Measurements from ENCODE around the gene DCC. TPM values are rescaled to one million over a fixed set of nuclear protein-coding genes. Genes with fewer than 3 reads are reported as not detected.

The DCC gene
- total RNA-seq, 2 donors from 2014 or later: not detected

DNA sequence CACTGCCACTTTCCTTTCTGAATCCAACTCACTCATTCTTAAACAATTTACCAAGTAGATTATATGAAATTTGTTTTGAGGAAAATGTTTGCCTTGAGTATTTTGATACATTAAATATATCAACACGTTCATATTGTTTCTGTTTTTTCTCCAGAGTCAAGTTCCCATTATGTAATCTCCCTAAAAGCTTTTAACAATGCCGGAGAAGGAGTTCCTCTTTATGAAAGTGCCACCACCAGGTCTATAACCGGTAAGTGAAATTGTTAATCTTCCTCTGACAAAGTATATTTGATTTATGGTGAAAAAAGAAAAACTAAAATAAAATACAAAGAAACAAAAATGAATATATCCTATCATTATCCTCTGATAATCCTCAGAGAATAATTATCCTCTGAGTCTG lies 1045.9 kb downstream of the DCC start:
- H3K36me3 Mint-ChIP-seq (ENCODE audit: low read depth): no peaks in the 10 kb centered on the region
- H3K4me1 Mint-ChIP-seq: no peaks in the 10 kb centered on the region
- no peaks in the 10 kb centered on the region for H3K9me3 Mint-ChIP-seq
- no peaks in the 10 kb centered on the region for H3K27me3 Mint-ChIP-seq
- no peak overlapping the region for H3K4me3 Mint-ChIP-seq
- ATAC-seq (replicated peaks): no peak
- no peak overlapping the region for H3K27ac Mint-ChIP-seq

DNA sequence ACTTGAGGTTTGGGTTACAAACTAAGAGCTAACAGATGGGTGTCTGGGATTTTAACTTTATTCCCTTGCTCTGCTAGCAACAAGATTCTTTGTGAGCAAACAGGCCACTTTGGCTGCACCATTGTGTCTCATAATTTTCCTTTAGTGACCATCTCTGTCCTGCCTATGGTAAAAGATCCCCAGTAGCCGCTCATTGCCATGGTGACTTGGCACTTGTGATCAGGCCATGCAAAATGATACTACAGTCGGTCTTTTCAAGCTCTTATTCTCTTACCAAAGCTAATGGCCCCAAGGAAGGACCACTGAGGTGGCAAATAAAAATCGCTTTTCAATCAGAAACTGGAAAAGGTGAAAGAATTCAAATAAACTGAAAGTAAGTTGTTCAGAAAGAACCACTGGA lies 1047.6 kb downstream of the DCC start:
- Mint-ChIP-seq H3K9me3 (no peaks in the 10 kb centered on the region), H3K36me3 (ENCODE audit: low read depth) (no peaks in the 10 kb centered on the region), H3K4me3 (no peak overlapping the region), H3K4me1 (no peaks in the 10 kb centered on the region), H3K27me3 (no peaks in the 10 kb centered on the region), H3K27ac (no peak overlapping the region)
- ATAC-seq (replicated peaks): no peak

DNA sequence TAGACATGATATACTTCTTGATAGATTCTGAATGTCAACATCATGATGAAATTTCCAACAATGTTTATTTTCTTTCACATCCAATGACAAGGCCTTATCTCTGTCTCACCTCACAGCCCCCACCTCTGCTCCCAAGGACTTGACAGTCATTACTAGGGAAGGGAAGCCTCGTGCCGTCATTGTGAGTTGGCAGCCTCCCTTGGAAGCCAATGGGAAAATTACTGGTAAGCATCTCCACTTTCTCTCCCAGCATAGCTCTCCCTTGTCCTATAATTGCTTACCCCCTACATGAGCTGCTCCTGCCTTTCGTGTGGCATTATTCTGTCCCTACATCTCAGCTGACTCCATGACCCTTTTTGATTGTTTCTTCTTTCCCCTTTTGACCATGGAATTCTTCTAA lies 1062.7 kb downstream of the DCC start:
- Mint-ChIP-seq H3K4me3 (no peak overlapping the region), H3K27me3 (no peaks in the 10 kb centered on the region), H3K36me3 (ENCODE audit: low read depth) (no peaks in the 10 kb centered on the region), H3K9me3 (no peaks in the 10 kb centered on the region), H3K4me1 (no peaks in the 10 kb centered on the region), H3K27ac (no peak overlapping the region)
- no peak for ATAC-seq (replicated peaks)

DNA sequence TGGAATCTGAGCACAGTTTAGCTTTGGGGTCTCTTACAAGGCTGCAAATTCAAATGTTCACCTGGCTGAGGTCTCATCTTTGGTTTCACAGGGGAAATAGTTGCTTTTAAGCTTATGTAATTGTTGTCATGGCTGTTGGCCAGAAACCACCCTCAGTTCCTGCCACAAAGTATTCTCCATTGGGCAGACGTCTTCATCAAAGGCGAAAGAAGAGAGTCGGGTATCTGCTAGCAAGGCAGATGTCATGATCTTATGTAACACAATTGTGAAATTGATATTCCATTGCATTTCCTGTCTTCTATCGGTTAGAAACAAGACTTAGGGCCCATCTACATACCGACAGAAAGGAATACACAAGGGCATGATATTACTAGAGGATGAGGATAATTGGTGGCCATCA lies 1068.3 kb downstream of the DCC start:
- Mint-ChIP-seq H3K36me3 (ENCODE audit: low read depth) (no peaks in the 10 kb centered on the region), H3K4me3 (no peak overlapping the region), H3K27me3 (no peaks in the 10 kb centered on the region), H3K9me3 (peaks cover 4% of the 10 kb centered on the region), H3K4me1 (no peaks in the 10 kb centered on the region), H3K27ac (no peak overlapping the region)
- ATAC-seq (replicated peaks): no peak

DNA sequence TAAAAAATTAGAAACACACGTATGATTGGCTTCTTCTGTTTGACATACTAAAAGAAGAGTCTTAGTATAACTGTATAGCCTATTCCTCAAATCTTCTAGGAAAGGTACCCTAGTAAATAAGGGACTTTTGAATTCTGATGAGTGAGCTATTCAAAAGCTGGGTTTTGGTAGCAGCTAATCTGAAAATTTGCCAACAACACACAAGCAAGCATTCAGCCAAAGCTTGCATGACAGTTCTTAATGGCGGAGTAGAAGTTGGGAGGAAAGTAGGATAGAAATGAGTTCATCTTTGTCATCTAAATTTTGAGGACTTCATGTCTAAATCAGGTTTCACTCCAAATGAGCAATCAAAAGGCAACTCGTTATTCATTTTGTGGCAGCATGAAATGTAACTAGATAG lies 1071.5 kb downstream of the DCC start:
- Mint-ChIP-seq H3K9me3 (peaks cover 4% of the 10 kb centered on the region), H3K27ac (no peak overlapping the region), H3K36me3 (ENCODE audit: low read depth) (no peaks in the 10 kb centered on the region), H3K4me1 (no peaks in the 10 kb centered on the region), H3K4me3 (no peak overlapping the region), H3K27me3 (no peaks in the 10 kb centered on the region)
- no peak for ATAC-seq (replicated peaks)

DNA sequence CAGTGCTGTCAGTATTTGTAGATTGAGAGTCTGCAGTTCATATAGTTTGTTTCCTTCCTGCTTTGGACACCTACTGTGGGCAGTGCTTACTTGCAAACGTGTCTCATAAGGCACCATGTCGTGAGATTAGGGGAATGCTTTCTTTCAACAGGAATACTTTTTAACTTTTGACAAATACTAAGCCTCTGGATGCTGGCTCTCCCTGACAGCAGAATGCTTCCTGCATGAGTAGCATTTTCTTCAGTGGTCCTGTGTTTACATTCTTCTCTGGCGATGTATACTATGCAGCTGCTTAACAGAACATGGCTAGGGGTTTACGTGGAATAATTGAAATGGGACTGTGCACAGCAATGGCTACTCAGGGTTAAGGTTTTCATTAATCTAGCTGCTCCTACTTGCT lies 1077.0 kb downstream of the DCC start:
- H3K27me3 Mint-ChIP-seq: no peaks in the 10 kb centered on the region
- H3K27ac Mint-ChIP-seq: no peak overlapping the region
- H3K9me3 Mint-ChIP-seq: no peaks in the 10 kb centered on the region
- no peaks in the 10 kb centered on the region for H3K4me1 Mint-ChIP-seq
- no peaks in the 10 kb centered on the region for H3K36me3 Mint-ChIP-seq (ENCODE audit: low read depth)
- ATAC-seq (replicated peaks): no peak
- no peak overlapping the region for H3K4me3 Mint-ChIP-seq

DNA sequence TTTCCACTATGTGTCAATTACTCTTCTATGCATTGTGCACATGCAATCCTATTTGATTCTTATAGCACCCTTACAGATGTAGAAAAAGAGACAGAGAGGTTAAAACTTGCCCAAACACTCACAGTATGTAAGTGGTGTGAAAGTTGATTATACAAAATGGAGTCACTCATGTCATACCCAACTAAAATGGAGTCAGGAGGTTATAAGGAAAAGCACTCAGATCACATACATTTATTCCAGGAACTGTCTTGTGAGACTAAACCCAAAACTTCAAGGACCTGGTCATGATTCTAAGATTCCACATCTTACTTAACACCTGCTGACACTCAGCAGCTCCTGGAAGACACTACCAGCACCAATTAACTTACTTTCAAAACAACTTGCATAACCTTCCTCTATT lies 1081.9 kb downstream of the DCC start:
- no peaks in the 10 kb centered on the region for H3K27me3 Mint-ChIP-seq
- H3K9me3 Mint-ChIP-seq: peaks cover 7% of the 10 kb centered on the region
- H3K27ac Mint-ChIP-seq: no peak overlapping the region
- H3K4me3 Mint-ChIP-seq: no peak overlapping the region
- H3K4me1 Mint-ChIP-seq: no peaks in the 10 kb centered on the region
- ATAC-seq (replicated peaks): no peak
- H3K36me3 Mint-ChIP-seq (ENCODE audit: low read depth): no peaks in the 10 kb centered on the region

DNA sequence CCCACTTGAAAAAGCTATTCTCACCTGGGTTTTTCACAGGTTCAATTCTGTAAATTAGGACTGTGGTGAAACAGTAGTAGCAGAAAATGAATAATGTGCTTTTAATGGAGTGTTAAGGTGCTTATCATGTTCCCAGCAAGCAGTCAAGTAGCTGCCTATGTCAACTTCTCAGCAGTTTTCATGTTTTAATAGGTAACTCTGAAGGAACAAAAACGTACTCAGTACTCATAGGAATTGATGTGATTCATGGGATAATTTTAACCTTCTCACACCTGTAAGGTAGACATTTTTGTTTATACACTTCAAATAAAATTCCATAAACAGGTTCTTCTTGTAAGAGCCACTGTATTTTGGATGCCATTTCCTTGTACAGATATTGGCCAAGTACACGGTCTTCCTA lies 1082.9 kb downstream of the DCC start:
- Mint-ChIP-seq H3K4me3 (no peak overlapping the region), H3K4me1 (no peaks in the 10 kb centered on the region), H3K27ac (no peak overlapping the region), H3K27me3 (no peaks in the 10 kb centered on the region), H3K9me3 (peaks cover 7% of the 10 kb centered on the region), H3K36me3 (ENCODE audit: low read depth) (no peaks in the 10 kb centered on the region)
- no peak for ATAC-seq (replicated peaks)

DNA sequence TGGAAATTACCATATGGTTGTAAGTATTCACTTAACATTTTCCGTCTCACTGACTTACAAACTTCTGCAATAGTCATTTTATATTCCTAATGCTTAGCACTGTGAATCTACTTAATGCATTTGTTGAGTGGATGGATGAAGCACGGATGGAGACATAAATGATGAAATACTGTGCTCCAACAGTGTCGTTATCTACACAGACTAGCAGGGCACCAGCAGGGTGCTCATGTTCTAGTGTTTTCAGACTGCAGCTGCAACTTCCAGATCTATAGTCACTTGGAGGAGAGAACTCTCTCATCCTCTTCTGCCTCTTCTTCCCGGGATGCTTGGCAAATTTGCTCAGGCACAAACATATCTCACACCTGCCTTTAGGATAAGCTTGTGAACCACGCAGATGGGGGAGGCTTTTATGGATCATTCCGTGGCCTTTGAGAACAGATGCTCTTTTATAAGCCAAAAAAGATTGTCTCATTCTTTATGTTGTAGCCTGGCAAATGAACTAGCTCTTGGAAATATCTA lies 1086.7 kb downstream of the DCC start:
- H3K4me3 Mint-ChIP-seq: no peak overlapping the region
- no peak overlapping the region for H3K27ac Mint-ChIP-seq
- no peak for ATAC-seq (replicated peaks)
- no peaks in the 10 kb centered on the region for H3K36me3 Mint-ChIP-seq (ENCODE audit: low read depth)
- no peaks in the 10 kb centered on the region for H3K4me1 Mint-ChIP-seq
- H3K9me3 Mint-ChIP-seq: peaks cover 7% of the 10 kb centered on the region
- H3K27me3 Mint-ChIP-seq: no peaks in the 10 kb centered on the region

DNA sequence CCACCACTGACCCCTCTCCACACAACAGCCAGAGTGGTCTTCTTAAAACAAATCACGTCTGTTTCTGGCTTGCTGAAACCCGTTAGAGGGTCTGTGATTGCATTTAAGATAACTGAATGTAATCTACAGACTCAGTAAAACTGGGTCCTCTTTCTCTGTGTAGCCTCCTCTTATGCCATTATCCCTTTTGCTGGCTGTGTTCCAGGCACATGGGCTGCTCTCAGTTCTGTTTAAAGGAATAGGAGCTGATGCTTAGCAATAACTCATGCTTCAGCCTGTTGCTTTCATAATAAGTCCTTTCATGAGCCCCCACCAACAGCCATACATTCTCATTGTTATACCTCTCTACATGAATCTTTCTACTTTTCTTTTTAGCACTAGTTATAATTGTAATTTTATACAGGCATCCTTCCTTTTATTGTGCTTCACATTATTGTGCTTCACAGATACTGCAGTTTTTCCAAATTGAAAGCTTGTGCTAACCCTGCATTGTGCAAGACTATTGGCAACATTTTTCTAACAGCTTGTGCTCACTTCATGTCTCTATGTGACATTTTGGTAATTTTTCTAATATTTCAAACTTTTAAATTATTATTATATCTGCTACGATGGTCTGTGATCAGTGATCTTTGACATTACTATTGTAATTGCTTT lies 1101.9 kb downstream of the DCC start:
- Mint-ChIP-seq H3K4me1 (no peaks in the 10 kb centered on the region), H3K27me3 (no peaks in the 10 kb centered on the region), H3K36me3 (ENCODE audit: low read depth) (no peaks in the 10 kb centered on the region), H3K27ac (no peak overlapping the region), H3K9me3 (peaks cover 12% of the 10 kb centered on the region), H3K4me3 (no peak overlapping the region)
- no peak for ATAC-seq (replicated peaks)

DNA sequence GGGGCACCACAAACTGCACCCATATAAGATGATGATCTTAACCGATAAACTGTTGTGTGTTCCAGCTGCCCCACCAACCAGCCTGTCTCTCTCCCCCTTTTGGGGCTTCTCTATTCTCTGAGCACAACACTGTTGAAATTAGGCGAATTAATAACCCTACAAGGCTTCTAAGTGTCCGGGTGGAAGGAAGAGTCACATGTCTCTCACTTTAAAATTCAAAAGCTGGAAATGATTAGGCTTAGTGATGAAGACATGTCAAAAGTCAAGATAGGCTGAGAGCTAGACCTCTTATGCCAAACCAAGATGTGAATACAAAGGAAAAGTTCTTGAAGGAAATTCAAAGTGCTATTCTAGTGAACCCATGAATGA lies 1102.4 kb downstream of the DCC start:
- H3K27ac Mint-ChIP-seq: no peak overlapping the region
- H3K27me3 Mint-ChIP-seq: no peaks in the 10 kb centered on the region
- H3K4me1 Mint-ChIP-seq: no peaks in the 10 kb centered on the region
- peaks cover 12% of the 10 kb centered on the region for H3K9me3 Mint-ChIP-seq
- ATAC-seq (replicated peaks): no peak
- H3K36me3 Mint-ChIP-seq (ENCODE audit: low read depth): no peaks in the 10 kb centered on the region
- H3K4me3 Mint-ChIP-seq: no peak overlapping the region

DNA sequence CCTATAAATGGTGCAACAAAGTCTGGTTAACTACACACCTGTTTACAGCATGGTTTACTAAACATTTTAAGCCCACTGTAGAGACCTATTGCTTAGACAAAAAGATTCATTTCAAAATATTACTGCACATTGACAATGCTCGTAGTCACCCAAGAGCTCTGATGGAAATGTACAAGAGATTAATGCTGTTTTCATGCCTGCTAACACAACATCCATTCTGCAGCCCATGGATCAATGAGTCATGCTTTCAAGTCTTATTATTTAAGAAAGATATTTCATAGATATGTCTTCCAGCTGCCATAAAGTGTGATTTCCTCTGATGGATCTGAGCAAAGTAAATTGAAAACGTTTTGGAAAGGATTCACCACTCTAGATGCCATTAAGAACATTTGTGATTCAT lies 1103.3 kb downstream of the DCC start:
- ATAC-seq (replicated peaks): no peak
- Mint-ChIP-seq H3K36me3 (ENCODE audit: low read depth) (no peaks in the 10 kb centered on the region), H3K9me3 (peaks cover 12% of the 10 kb centered on the region)

DNA sequence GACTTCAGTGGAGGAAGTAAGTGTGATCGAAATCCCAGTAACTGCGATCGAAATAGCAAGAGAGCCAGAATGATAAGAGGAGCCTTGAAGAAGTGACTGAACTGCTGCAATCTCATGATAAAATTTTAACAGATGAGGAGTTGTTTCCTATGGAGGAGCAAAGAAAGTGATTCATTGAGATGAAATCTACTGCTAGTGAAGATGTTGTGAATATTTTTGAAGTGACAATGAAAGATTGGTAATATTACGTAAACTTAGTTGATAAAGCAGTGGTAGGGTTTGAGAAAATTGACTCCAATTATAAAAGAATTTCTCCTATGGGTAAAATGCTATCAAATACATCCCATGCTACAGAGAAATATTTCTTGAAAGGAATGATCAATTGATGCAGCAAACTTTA lies 1103.8 kb downstream of the DCC start:
- no peak for ATAC-seq (replicated peaks)
- H3K27me3 Mint-ChIP-seq: no peaks in the 10 kb centered on the region
- H3K4me1 Mint-ChIP-seq: no peaks in the 10 kb centered on the region
- no peak overlapping the region for H3K27ac Mint-ChIP-seq
- H3K9me3 Mint-ChIP-seq: peaks cover 12% of the 10 kb centered on the region
- no peak overlapping the region for H3K4me3 Mint-ChIP-seq
- H3K36me3 Mint-ChIP-seq (ENCODE audit: low read depth): no peaks in the 10 kb centered on the region

More for the DNA sequence above, 1103.3 kb downstream of the DCC start:
- Mint-ChIP-seq H3K4me3 (no peak overlapping the region), H3K27ac (no peak overlapping the region), H3K27me3 (no peaks in the 10 kb centered on the region), H3K4me1 (no peaks in the 10 kb centered on the region)

DNA sequence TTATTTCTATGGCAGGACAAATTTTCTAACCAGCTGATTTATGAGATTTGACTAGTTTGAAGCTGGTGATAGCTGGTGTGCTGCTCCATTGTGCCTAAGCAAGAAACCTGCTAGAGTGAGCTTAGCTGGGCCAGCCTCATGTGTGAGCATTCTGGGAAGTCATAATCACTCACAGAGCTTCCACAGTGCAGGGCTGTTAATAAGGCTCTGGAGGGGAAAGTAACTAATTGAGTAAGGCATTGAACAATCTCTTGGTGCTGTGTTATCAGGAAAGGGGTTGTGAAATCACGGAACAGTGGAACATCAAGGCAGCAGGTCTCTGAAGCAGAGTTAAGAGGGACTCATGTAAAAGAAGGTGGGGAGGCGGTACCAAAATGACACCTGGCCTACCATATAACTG lies 1111.9 kb downstream of the DCC start:
- Mint-ChIP-seq H3K9me3 (peaks cover 7% of the 10 kb centered on the region), H3K27me3 (no peaks in the 10 kb centered on the region), H3K4me1 (no peaks in the 10 kb centered on the region), H3K4me3 (no peak overlapping the region), H3K36me3 (ENCODE audit: low read depth) (no peaks in the 10 kb centered on the region), H3K27ac (no peak overlapping the region)
- ATAC-seq (replicated peaks): no peak

DNA sequence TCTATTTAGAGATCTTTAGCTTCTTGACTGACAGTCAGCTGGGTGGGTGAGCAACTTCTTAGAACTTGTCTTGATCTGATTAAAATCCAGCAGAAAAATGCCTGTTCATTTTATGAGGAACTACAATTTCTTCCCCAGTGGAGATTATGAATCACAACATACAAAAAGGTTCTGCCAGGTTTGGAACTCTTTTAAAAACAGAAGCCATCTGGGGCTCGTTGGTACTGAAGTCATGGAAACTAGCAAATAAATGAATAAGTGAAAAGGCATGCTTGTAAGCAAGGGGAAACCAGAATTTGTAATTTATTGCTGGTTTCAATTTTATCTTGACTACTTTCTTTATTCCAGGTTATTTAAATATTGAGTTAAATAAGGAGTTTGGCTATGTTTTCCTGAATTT lies 1117.1 kb downstream of the DCC start:
- H3K27me3 Mint-ChIP-seq: no peaks in the 10 kb centered on the region

DNA sequence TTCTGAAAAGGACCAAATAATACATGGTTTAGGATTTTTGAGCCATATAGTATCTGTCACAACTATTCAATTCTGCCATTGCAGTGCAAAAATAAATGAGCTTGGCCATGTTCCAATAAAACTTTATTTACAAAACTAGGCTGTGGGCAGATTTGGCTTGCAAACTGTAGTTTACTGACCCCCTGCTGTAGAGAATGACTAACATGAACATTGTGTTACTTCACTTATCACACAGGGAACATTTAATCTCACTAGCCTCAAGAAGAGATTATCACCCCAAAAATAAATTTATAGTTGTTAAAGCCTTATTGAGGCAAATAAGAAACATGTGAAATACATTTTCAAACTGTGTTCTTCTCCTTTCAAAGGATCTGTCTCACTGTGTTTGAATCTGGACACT lies 1118.3 kb downstream of the DCC start:
- no peak for ATAC-seq (replicated peaks)
- Mint-ChIP-seq H3K27ac (no peak overlapping the region), H3K4me3 (no peak overlapping the region)

More for the DNA sequence above, 1117.1 kb downstream of the DCC start:
- Mint-ChIP-seq H3K27ac (no peak overlapping the region), H3K36me3 (ENCODE audit: low read depth) (no peaks in the 10 kb centered on the region), H3K9me3 (peaks cover 4% of the 10 kb centered on the region), H3K4me1 (no peaks in the 10 kb centered on the region), H3K4me3 (no peak overlapping the region)
- ATAC-seq (replicated peaks): no peak

More for the DNA sequence above, 1118.3 kb downstream of the DCC start:
- Mint-ChIP-seq H3K9me3 (peaks cover 7% of the 10 kb centered on the region), H3K4me1 (no peaks in the 10 kb centered on the region), H3K36me3 (ENCODE audit: low read depth) (no peaks in the 10 kb centered on the region), H3K27me3 (no peaks in the 10 kb centered on the region)
